B cell (primary cell): ENCODE data around the gene PPP1R11. TPM values are rescaled to one million over a fixed set of nuclear protein-coding genes. Genes with fewer than 3 reads are reported as not detected.

ENCODE experiments used
- ATAC-seq: fragments of 200-7000 bp; cut with Tn5 transposase; one replicate; pipeline ENCODE4 v1.10.0; 2021; ENCODE audit warnings: low read depth, mild to moderate bottlenecking, moderate number of reproducible peaks, moderate library complexity
- CTCF ChIA-PET: fragments of 350-600 bp; sonication (Branson Sonifier 250); formaldehyde crosslinking; loops from one replicate; lab custom pipeline; 2021; ENCODE audit warnings: antibody characterized with exemption, inconsistent platforms; lab: Charles Lee
- POLR2A ChIA-PET: fragments of 350-600 bp; sonication (Branson Sonifier 250); formaldehyde crosslinking; loops from one replicate; lab custom pipeline; 2021; ENCODE audit warnings: antibody characterized with exemption; lab: Charles Lee
- DNase-seq: peaks from one replicate; pipeline ENCODE4 v3.0.0; 2013
- H2AFZ ChIP-seq: 2 replicates; pipeline ENCODE4 v1.6.1; 2012; ENCODE audit warnings: mild to moderate bottlenecking, low read depth, low read length; ENCODE audit not compliant: insufficient read depth, poor library complexity, severe bottlenecking
- H3K27ac ChIP-seq, 2 donors: 1 replicate in 1 of 2; 2 replicates in 1 of 2; pipeline ENCODE4 v1.5.1; 2012 to 2013; ENCODE audit warnings: low read length in 2 of 2, mild to moderate bottlenecking in 2 of 2, moderate library complexity in 1 of 2
- H3K27me3 ChIP-seq, 4 experiments: fragments of 200-600 bp in 1 of 4; sonication (generic) in 1 of 4; replicated peaks in 1 of 4; 1 replicate in 2 of 4; 2 replicates in 2 of 4; pipeline versions ENCODE4 v1.6.1 to v1.7.0; 2013 to 2016; ENCODE audit warnings: low read length in 3 of 4, mild to moderate bottlenecking in 2 of 4, mixed read lengths in 1 of 4, moderate library complexity in 1 of 4; ENCODE audit not compliant: insufficient read depth in 4 of 4, control insufficient read depth in 3 of 4; ENCODE audit errors: control extremely low read depth in 1 of 4
- H3K36me3 ChIP-seq, 2 experiments: replicated peaks in 1 of 2; 1 replicate in 1 of 2; 2 replicates in 1 of 2; pipeline versions ENCODE4 v1.6.1 to v1.7.1; 2013; ENCODE audit warnings: low read length in 1 of 2; ENCODE audit not compliant: insufficient read depth in 2 of 2, control insufficient read depth in 1 of 2; ENCODE audit errors: control extremely low read depth in 1 of 2, extremely low read depth in 1 of 2
- H3K4me1 ChIP-seq, 2 donors: fragments of 200-600 bp in 1 of 2; sonication (generic) in 1 of 2; 1 replicate in 1 of 2; 2 replicates in 1 of 2; pipeline versions ENCODE4 v1.5.1 to v1.6.1; 2013 to 2017; ENCODE audit warnings: low read length in 2 of 2; ENCODE audit not compliant: control insufficient read depth in 2 of 2, insufficient read depth in 2 of 2
- H3K4me2 ChIP-seq: replicated peaks from 2 replicates; pipeline ENCODE3; 2012; ENCODE audit warnings: mild to moderate bottlenecking, low read depth, low read length; ENCODE audit not compliant: poor library complexity, severe bottlenecking
- H3K4me3 ChIP-seq, 5 experiments: fragments of 200-600 bp in 1 of 5; sonication (generic) in 1 of 5; 1 replicate in 3 of 5; 2 replicates in 2 of 5; pipeline versions ENCODE4 v1.5.1 to v1.7.0; 2011 to 2016; ENCODE audit warnings: low read length in 4 of 5, mild to moderate bottlenecking in 4 of 5, low read depth in 2 of 5, control low read depth in 1 of 5, moderate library complexity in 1 of 5; ENCODE audit not compliant: insufficient read depth in 1 of 5; ENCODE audit errors: control extremely low read depth in 1 of 5, extremely low read depth in 1 of 5
- H3K79me2 ChIP-seq: fragments of 200-600 bp; sonication (generic); one replicate; pipeline ENCODE4 v1.6.0; 2016; ENCODE audit warnings: low read length; ENCODE audit not compliant: control insufficient read depth, insufficient read depth
- H3K9ac ChIP-seq: fragments of 200-600 bp; sonication (generic); 2 replicates; pipeline ENCODE4 v1.6.1; 2017; ENCODE audit warnings: mild to moderate bottlenecking, low read length, moderate library complexity
- H3K9me3 ChIP-seq, 3 donors: one replicate each; pipeline versions ENCODE4 v1.6.1 to v1.7.1; 2013; ENCODE audit warnings: low read length in 2 of 3; ENCODE audit not compliant: control insufficient read depth in 2 of 3, insufficient read depth in 1 of 3; ENCODE audit errors: control extremely low read depth in 1 of 3
- H4K20me1 ChIP-seq: 2 replicates; pipeline ENCODE4 v1.6.0; 2012; ENCODE audit warnings: mild to moderate bottlenecking, low read length; ENCODE audit not compliant: insufficient read depth, control insufficient read depth, poor library complexity, severe bottlenecking
- H3K27ac Mint-ChIP-seq: one replicate; pipeline ENCODE4 v1.8.0; 2021; ENCODE audit warnings: mixed read lengths
- H3K27me3 Mint-ChIP-seq: one replicate; pipeline ENCODE4 v1.8.0; 2021; ENCODE audit warnings: mixed read lengths
- H3K4me1 Mint-ChIP-seq: one replicate; pipeline ENCODE4 v1.8.0; 2021; ENCODE audit warnings: mixed read lengths
- H3K4me3 Mint-ChIP-seq: one replicate; pipeline ENCODE4 v1.8.0; 2021; ENCODE audit warnings: mixed read lengths
- H3K9me3 Mint-ChIP-seq: one replicate; pipeline ENCODE4 v1.8.0; 2022; ENCODE audit warnings: mixed read lengths; ENCODE audit not compliant: insufficient read depth
- EZH2 ChIP-seq: IDR thresholded peaks from 2 replicates; pipeline ENCODE4 v1.6.1; 2012; ENCODE audit warnings: borderline replicate concordance, low read depth, mild to moderate bottlenecking, moderate library complexity, low read length; ENCODE audit not compliant: insufficient read depth, poor library complexity, severe bottlenecking
- WGBS: methylation state at CpG from one replicate; pipeline ENCODE4 v1.1.5; 2013; ENCODE audit warnings: missing lambda C conversion rate; ENCODE audit not compliant: insufficient coverage; 5-methylcytosine and 5-hydroxymethylcytosine counted together
- intact Hi-C: fragments of 100-400 bp; cut with micrococcal nuclease; formaldehyde crosslinking; loops from one replicate; pipeline ENCODE4 v1.10.0; 2022
- polyA plus RNA-seq: library from polyadenylated mRNA; depleted of rRNA; stranded (reverse); fragments of >200 nt; gene quantifications from 2 replicates; pipeline ENCODE4 v1.2.3, GENCODE V29; 2012
- total RNA-seq, 2 donors: library from RNA; stranded (reverse); fragments of 120-200 nt in 1 of 2; gene quantifications; 1 replicate in 1 of 2; 2 replicates in 1 of 2; pipeline versions ENCODE4 v1.2.3 to v1.2.4, GENCODE V29; 2013 to 2022
- TF ChIP-seq, protein P1 (sequence below): fragments of 200-600 bp; IDR thresholded peaks from one replicate; pipeline ENCODE4 v1.8.0; 2022; ENCODE audit warnings: antibody characterized with exemption, mild to moderate bottlenecking

Gene PPP1R11
- total and polyA plus RNA-seq, 2 donors (not counting 1 experiment from before 2014, with no cell fraction given), result 44.8 to 47.8 TPM

DNA sequence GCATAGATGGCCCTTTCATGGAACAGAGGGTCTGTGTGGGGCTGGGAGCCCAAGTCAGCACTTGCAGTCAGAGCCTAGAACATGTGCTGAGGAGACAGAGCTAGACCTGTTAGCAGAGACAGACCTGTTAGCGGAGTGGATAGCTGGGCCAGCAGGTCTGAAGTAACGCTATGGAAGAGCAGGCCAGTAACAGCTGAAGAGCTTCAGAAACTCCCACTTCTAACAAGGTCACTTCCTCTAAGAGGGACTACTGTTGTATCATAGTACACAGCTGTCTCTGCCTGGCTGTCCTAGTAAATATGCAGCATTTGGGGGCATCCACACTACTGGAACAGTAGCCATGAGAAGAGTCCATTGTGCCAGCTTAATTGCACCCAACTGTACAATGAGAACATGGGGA, 47.2 kb upstream of the PPP1R11 start:
- 100% methylated on average over 2 of the region's 2 CpGs for WGBS
- H3K27me3 ChIP-seq, result no peaks in the 10 kb centered on the region
- no peak overlapping the region for H3K4me3 Mint-ChIP-seq
- ChIA-PET CTCF (interaction anchor here (0.6 kb wide), 1 partner anchor 112 kb away, joined by 3 read pairs; no protein-coding TSS in a partner anchor), POLR2A (no interaction called here)
- H3K4me1 Mint-ChIP-seq, result peaks cover 10% of the 10 kb centered on the region
- no peaks in the 10 kb centered on the region for H3K9me3 Mint-ChIP-seq
- peaks cover 7 to 14% of the 10 kb centered on the region in 2 donors for H3K4me1 ChIP-seq
- no peak for TF ChIP-seq EZH2
- TF ChIP-seq, protein P1, sequence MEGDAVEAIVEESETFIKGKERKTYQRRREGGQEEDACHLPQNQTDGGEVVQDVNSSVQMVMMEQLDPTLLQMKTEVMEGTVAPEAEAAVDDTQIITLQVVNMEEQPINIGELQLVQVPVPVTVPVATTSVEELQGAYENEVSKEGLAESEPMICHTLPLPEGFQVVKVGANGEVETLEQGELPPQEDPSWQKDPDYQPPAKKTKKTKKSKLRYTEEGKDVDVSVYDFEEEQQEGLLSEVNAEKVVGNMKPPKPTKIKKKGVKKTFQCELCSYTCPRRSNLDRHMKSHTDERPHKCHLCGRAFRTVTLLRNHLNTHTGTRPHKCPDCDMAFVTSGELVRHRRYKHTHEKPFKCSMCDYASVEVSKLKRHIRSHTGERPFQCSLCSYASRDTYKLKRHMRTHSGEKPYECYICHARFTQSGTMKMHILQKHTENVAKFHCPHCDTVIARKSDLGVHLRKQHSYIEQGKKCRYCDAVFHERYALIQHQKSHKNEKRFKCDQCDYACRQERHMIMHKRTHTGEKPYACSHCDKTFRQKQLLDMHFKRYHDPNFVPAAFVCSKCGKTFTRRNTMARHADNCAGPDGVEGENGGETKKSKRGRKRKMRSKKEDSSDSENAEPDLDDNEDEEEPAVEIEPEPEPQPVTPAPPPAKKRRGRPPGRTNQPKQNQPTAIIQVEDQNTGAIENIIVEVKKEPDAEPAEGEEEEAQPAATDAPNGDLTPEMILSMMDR, result no peak
- no peaks in the 10 kb centered on the region for H3K27me3 Mint-ChIP-seq
- no peaks in the 10 kb centered on the region for H3K9me3 ChIP-seq
- intact Hi-C loops, result loop anchor here (10.0 kb wide), 1 partner anchor 115 kb away; the partner anchor contains the start of gene TRIM40
- H3K36me3 ChIP-seq, result no peaks in the 10 kb centered on the region
- H3K79me2 ChIP-seq, result no peaks in the 10 kb centered on the region
- DNase-seq (no peak), ATAC-seq (no peak)
- H3K4me3 ChIP-seq, result no peak overlapping the region
- no peak overlapping the region for H3K27ac ChIP-seq
- H2AFZ ChIP-seq, result no peak overlapping the region
- H4K20me1 ChIP-seq, result no peaks in the 10 kb centered on the region
- no peak overlapping the region for H3K27ac Mint-ChIP-seq
- H3K9ac ChIP-seq, result no peak overlapping the region
- H3K4me2 ChIP-seq, result no peak overlapping the region

- H3K9ac ChIP-seq, result no peak overlapping the region
- no peaks in the 10 kb centered on the region for H3K9me3 ChIP-seq
- H4K20me1 ChIP-seq, result no peaks in the 10 kb centered on the region
- Mint-ChIP-seq H3K4me3 (no peak overlapping the region), H3K4me1 (peaks cover 10% of the 10 kb centered on the region), H3K9me3 (no peaks in the 10 kb centered on the region), H3K27ac (no peak overlapping the region), H3K27me3 (no peaks in the 10 kb centered on the region)
- no peak for ATAC-seq
- no peaks in the 10 kb centered on the region for H3K36me3 ChIP-seq
- ChIA-PET CTCF (interaction anchor here (0.7 kb wide), 1 partner anchor 219 kb away, joined by 4 read pairs; no protein-coding TSS in a partner anchor), POLR2A (no interaction called here)
- no peak overlapping the region for H3K27ac ChIP-seq
- DNase-seq, result peak; percentile 24
- peaks cover 7 to 14% of the 10 kb centered on the region in 2 donors for H3K4me1 ChIP-seq
- H3K4me2 ChIP-seq, result no peak overlapping the region
- H2AFZ ChIP-seq, result no peak overlapping the region
- no peaks in the 10 kb centered on the region for H3K27me3 ChIP-seq
- no peak for TF ChIP-seq EZH2
- TF ChIP-seq, protein P1, result no peak
- H3K4me3 ChIP-seq, result no peak overlapping the region
- H3K79me2 ChIP-seq, result no peaks in the 10 kb centered on the region
- intact Hi-C loops, result no loop called here
- no CpG with 5 or more reads among the region's 1 CpG for WGBS
These were observed 46.4 kb upstream of the PPP1R11 start for GRCh38 chr6:30020626-30021025.
